Type B pancreatic cell (in vitro differentiated cells): ENCODE measurements around the gene PRDM10. TPM values are rescaled to one million over a fixed set of nuclear protein-coding genes. Genes with fewer than 3 reads are reported as not detected.

Experiments
- DNase-seq: peaks from one replicate; pipeline ENCODE4 v3.0.0; 2021; ENCODE audit warnings: mixed read lengths; ENCODE audit not compliant: unreplicated experiment; ENCODE audit errors: extremely low spot score
- H3K27ac Mint-ChIP-seq: 2 replicates; pipeline ENCODE4 v1.8.0; 2021; ENCODE audit warnings: mild to moderate bottlenecking, mixed read lengths
- H3K27me3 Mint-ChIP-seq: 2 replicates; pipeline ENCODE4 v1.8.0; 2021; ENCODE audit warnings: mixed read lengths
- H3K36me3 Mint-ChIP-seq: 2 replicates; pipeline ENCODE4 v1.8.0; 2021; ENCODE audit warnings: mixed read lengths
- H3K4me1 Mint-ChIP-seq: one replicate; pipeline ENCODE4 v1.8.0; 2021; ENCODE audit warnings: mixed read lengths; ENCODE audit not compliant: unreplicated experiment
- H3K4me3 Mint-ChIP-seq: 2 replicates; pipeline ENCODE4 v1.8.0; 2021; ENCODE audit warnings: mild to moderate bottlenecking, mixed read lengths
- H3K9me3 Mint-ChIP-seq: 2 replicates; pipeline ENCODE4 v1.8.0; 2021; ENCODE audit warnings: mixed read lengths
- total RNA-seq: library from RNA; stranded (reverse); gene quantifications from 2 replicates; pipeline ENCODE4 v1.2.1, GENCODE V29; 2021; ENCODE audit warnings: low replicate concordance
- TF ChIP-seq, protein P1 (sequence below): fragments of 200-600 bp; sonication (generic); conservative IDR thresholded peaks from 2 replicates; pipeline ENCODE4 v1.5.0; 2021; ENCODE audit warnings: antibody characterized with exemption, mild to moderate bottlenecking

The PRDM10 gene
- total RNA-seq, 1 donor from 2014 or later, result 13.4 TPM

DNA sequence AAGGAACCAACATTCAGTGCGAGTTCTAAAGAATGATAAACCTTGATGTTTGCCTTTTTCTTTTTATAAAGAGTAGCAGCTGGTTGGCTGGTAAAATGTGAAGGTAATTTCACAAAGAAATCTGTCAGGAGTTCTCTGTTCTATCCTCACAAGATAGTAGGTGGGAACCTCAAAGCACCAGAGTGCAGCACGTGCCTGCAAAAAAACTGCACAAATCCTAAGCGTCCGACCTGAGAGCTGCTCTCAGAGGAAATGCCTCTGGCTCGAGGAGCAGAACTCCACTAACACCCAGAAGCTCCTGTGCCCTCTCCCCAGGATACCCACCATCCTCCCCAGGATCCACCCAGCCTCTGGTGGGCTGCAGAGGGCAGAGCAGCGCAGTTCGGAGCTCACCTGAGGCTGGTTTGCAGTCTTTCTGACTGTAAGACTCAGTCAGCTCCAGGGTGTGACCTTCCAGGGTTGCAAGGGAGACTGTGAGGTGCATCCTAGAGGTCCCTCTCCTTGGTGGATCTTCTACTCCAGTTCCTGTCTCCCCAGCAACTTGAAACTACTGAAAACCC lies 23.5 kb downstream of the PRDM10 start:
- peaks cover 14% of the 10 kb centered on the region for H3K4me1 Mint-ChIP-seq
- no peaks in the 10 kb centered on the region for H3K9me3 Mint-ChIP-seq
- no peak overlapping the region for H3K27ac Mint-ChIP-seq
- H3K36me3 Mint-ChIP-seq, result peaks cover 4% of the 10 kb centered on the region
- H3K4me3 Mint-ChIP-seq, result no peak overlapping the region
- TF ChIP-seq, protein P1, sequence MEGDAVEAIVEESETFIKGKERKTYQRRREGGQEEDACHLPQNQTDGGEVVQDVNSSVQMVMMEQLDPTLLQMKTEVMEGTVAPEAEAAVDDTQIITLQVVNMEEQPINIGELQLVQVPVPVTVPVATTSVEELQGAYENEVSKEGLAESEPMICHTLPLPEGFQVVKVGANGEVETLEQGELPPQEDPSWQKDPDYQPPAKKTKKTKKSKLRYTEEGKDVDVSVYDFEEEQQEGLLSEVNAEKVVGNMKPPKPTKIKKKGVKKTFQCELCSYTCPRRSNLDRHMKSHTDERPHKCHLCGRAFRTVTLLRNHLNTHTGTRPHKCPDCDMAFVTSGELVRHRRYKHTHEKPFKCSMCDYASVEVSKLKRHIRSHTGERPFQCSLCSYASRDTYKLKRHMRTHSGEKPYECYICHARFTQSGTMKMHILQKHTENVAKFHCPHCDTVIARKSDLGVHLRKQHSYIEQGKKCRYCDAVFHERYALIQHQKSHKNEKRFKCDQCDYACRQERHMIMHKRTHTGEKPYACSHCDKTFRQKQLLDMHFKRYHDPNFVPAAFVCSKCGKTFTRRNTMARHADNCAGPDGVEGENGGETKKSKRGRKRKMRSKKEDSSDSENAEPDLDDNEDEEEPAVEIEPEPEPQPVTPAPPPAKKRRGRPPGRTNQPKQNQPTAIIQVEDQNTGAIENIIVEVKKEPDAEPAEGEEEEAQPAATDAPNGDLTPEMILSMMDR, result no peak
- no peaks in the 10 kb centered on the region for H3K27me3 Mint-ChIP-seq
- no peak for DNase-seq

GRCh38 chr11:129978447-129978846 lies 24.2 kb downstream of the PRDM10 start:
- Mint-ChIP-seq H3K9me3 (no peaks in the 10 kb centered on the region), H3K4me1 (peaks cover 20% of the 10 kb centered on the region), H3K27me3 (no peaks in the 10 kb centered on the region), H3K27ac (no peak overlapping the region), H3K4me3 (no peak overlapping the region), H3K36me3 (peaks cover 4% of the 10 kb centered on the region)
- DNase-seq, result no peak
- TF ChIP-seq, protein P1, result no peak

- Mint-ChIP-seq H3K4me3 (no peak overlapping the region), H3K36me3 (peaks cover 4% of the 10 kb centered on the region), H3K27me3 (no peaks in the 10 kb centered on the region), H3K9me3 (no peaks in the 10 kb centered on the region), H3K27ac (no peak overlapping the region), H3K4me1 (peaks cover 32% of the 10 kb centered on the region)
- TF ChIP-seq, protein P1, result no peak
- DNase-seq, result no peak
Observed at GRCh38 chr11:129976328-129976727, 26.3 kb downstream of the PRDM10 start.

GRCh38 chr11:129975543-129975942 lies 27.1 kb downstream of the PRDM10 start:
- TF ChIP-seq, protein P1, result no peak
- no peak for DNase-seq
- Mint-ChIP-seq H3K4me1 (peaks cover 32% of the 10 kb centered on the region), H3K4me3 (no peak overlapping the region), H3K27me3 (no peaks in the 10 kb centered on the region), H3K9me3 (no peaks in the 10 kb centered on the region), H3K36me3 (peaks cover 4% of the 10 kb centered on the region), H3K27ac (no peak overlapping the region)

- Mint-ChIP-seq H3K36me3 (peaks cover 8% of the 10 kb centered on the region), H3K4me3 (no peak overlapping the region), H3K9me3 (no peaks in the 10 kb centered on the region), H3K4me1 (peaks cover 37% of the 10 kb centered on the region), H3K27ac (no peak overlapping the region), H3K27me3 (no peaks in the 10 kb centered on the region)
- no peak for DNase-seq
- TF ChIP-seq, protein P1, result no peak
Observed at GRCh38 chr11:129974672-129975071, 28.0 kb downstream of the PRDM10 start.

- TF ChIP-seq, protein P1, result no peak
- no peak overlapping the region for H3K4me3 Mint-ChIP-seq
- H3K9me3 Mint-ChIP-seq, result no peaks in the 10 kb centered on the region
- H3K27ac Mint-ChIP-seq, result peak overlapping the region; percentile 2
- DNase-seq, result no peak
- H3K27me3 Mint-ChIP-seq, result no peaks in the 10 kb centered on the region
- H3K36me3 Mint-ChIP-seq, result peaks cover 8% of the 10 kb centered on the region
- H3K4me1 Mint-ChIP-seq, result peaks cover 37% of the 10 kb centered on the region
Observed at GRCh38 chr11:129974237-129974636, 28.4 kb downstream of the PRDM10 start.
